ENCODE measurements around the gene ROBO1.

The ROBO1 gene

DNA sequence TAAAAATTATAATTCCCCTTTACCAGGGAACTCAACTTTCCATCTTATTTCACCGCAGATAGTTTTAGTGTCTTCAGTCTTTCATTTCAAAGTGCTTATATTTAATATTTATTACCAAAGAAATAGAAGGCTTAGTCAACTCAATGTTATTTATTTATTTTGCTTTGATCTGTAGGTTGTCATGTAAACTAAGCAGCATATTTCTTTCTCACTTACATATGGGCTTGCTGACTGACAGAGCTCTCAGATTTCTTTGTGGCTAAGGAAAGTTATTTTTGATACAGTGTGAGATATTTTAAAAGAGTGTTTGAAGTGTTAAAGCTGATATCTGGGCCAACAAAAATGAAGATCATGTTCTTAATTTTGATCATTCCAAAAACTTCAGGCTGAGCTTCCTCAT is 331.4 kb downstream of the ROBO1 start:
- DNase-seq: no peak

- DNase-seq: no peak
These were observed 340.7 kb downstream of the ROBO1 start for GRCh38 chr3:79427081-79427480.

GRCh38 chr3:79424811-79425210 is 343.0 kb downstream of the ROBO1 start:
- no peak for DNase-seq

DNA sequence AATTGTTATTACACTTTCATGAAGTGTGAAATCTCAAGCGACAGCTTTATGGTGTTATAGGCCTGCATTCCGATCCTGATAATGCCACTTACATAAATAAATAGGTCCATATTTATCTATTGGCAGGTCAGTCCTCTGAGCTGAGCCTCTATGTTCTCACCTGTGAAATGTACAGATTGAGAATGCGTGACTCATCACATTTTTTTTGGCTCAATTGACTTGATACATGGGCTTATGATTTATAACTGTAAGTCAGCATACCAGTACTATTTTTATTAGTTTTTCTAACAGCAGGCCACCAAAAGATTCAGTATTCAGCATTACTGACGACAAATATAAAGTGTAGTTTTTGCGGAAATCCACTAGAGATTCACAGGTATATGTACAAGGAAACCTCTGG is 344.4 kb downstream of the ROBO1 start:
- DNase-seq: no peak

DNA sequence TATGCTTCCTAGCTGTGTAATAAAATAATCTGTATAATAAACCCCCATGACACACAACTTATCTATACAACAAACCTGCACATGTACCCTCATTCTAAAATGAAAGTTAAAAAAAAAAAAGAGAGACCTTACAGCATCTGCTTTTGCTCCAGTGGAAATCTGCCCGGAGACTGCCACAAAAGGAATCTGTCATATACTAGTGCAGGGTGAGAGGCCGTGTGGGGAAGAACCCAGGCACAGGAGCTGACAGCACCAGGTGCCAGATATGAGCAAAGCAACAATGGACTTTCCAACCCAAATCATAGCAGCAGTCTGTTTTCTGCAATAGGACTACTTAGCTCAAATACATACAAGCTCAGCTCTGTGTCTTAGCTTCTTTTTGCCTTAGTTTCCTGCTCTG is 346.5 kb downstream of the ROBO1 start:
- DNase-seq: no peak

GRCh38 chr3:79418855-79419621 is 348.8 kb downstream of the ROBO1 start:
- DNase-seq: no peak

- DNase-seq: no peak
These were observed 352.4 kb downstream of the ROBO1 start for GRCh38 chr3:79415356-79415755.

DNA sequence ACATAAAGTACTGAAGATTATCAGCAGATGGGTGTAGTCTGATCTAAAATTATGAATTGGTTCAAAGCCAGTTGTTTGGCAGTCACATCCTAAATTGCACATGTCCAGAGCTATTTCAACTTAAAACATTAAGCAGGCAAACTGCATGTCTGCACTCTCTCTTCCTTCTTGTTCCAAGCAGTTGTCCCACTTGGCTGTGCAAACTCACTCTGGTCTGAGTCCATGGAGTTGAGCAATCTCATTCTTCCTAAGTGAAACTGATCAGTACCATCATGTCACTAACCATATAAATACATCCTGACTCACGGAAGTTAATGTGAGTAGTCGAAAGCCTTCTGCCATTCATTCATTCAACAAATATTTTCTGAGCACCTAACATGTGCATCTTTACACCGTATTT is 353.0 kb downstream of the ROBO1 start:
- no peak for DNase-seq

GRCh38 chr3:79414035-79414434 is 353.8 kb downstream of the ROBO1 start:
- DNase-seq: no peak

- no peak for DNase-seq
These were observed 355.3 kb downstream of the ROBO1 start for GRCh38 chr3:79412537-79412936.

DNA sequence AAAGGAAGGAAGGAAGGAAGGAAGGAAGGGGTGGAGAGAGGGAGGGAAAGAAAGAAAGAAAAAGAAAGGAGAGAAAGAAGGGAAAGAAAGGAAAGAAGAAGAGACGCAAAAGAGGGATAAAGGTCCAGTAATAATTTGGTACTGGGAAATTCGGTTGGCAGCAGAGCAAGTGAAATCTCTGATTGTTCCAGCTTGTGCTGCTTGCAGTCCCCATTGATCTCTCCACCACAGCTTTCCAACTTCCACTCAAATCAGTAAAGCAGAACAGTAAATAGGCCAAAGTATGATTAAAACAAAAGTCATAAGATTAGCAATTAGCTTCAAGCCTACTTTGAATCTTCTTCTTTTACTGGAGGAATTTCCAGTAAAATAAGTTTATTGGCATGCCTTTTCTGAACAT is 357.2 kb downstream of the ROBO1 start:
- no peak for DNase-seq

DNA sequence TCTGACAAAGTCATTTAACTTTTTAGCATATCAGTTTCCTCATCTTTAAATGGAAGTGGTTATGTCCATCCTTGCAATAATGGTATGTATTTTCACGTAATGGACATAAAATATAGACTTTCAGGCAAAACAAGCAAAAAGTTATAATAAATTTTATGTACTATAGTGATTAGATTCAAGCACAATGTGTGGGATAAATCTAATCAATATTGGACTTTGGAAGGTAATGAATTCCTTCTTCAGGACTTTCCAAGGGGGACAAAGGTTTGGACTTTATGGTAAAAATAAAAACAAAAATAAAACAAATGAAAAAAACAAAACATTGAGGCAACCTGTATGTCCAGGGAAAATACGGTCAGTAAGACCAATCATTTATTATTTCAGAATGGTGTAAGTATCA is 357.7 kb downstream of the ROBO1 start:
- DNase-seq: no peak

- no peak for DNase-seq
These were observed 361.6 kb downstream of the ROBO1 start for GRCh38 chr3:79406175-79406574.

- DNase-seq: no peak
These were observed 362.6 kb downstream of the ROBO1 start for GRCh38 chr3:79405183-79405582.

DNA sequence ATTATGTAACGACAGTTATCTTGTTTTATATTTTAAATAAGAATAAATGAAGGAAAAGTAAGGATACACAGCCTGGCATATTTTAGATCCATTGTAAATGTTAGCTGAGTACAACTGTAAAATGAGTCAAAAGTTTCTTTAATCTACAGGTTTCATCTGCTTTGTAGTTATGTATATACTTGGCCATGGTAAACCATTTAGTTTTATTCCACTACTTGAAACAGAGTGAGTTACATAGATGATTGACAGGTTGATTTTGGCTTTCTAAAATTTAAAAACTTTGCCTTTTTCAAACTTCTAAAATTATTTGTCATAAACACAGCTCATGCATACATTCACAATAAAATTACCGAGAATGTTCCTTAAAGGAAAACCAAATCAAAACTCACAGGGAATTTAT is 371.2 kb downstream of the ROBO1 start:
- no peak for DNase-seq

DNA sequence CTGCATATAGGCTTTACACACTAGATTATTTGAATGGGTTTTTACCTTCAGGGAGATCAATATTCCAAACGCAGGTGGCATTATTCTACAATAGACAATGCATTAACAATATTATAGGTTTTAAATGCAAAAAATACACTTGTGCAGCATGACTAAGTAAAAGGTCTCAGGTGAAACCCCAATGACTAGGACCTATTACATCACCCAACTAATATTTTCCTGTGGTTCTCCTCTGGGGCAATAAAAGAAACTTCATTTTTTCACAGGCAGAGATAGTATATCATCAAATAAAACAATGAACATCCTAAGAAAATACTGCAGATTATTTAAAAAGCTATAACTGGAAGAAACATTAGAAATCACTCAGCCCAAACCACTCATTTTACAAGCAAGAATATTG is 375.3 kb downstream of the ROBO1 start:
- no peak for DNase-seq

DNA sequence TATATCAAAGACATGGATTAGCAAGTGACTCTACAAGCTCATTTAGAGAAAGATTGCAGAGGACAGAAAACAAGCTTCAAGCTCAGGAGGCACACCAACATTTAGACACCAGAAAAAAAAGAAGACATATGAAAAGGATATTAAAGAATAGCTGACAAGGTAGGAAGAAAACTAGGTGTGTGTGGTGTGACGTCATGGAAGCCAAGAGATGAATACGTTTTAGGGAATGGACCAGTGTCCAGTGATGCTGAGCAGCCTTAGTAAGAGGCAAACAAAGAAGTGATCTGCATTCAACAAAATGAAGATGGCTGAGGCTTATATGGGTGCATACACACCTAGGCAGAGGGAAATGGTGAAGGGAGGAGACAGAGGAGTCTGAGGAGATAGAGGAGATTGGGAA is 377.4 kb downstream of the ROBO1 start:
- DNase-seq: no peak

DNA sequence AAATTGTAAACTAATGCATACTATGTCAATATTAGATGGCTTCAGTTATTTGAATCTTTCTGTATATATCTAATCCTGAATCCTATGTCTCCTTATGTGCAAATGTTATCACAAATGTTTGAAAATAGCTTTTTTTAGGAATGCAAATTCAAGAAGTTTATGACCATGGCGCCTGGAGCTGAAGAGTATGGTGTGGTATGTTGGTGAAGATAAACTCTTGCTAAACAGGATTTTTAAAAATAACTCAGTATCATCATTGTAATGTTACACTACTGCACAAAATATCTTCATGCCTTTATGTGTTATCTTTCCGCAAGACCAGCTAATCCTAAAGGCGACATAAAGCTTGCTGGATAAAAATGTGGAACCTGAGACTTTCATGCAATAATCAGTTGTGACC is 382.6 kb downstream of the ROBO1 start:
- DNase-seq: no peak

GRCh38 chr3:79383402-79384012 is 384.3 kb downstream of the ROBO1 start:
- no peak for DNase-seq

DNA sequence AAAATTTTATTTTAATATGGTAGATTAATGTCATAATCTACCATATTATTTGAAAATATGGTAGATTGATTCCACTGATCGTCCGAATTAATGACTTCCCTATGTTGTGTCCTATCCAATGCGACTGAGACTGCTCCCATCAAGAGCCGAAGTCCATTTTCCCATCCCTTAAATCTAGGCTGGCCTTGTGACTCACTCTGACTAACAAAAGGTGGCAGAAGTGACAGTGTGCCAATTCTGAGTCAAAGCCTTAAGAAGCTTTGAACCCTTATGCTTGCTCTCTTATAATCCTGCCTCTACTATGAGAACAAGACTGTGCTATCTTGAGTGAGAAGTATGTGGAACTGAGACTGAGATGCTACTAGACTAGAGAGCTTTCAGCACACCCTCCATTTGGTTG is 387.2 kb downstream of the ROBO1 start:
- no peak for DNase-seq

DNA sequence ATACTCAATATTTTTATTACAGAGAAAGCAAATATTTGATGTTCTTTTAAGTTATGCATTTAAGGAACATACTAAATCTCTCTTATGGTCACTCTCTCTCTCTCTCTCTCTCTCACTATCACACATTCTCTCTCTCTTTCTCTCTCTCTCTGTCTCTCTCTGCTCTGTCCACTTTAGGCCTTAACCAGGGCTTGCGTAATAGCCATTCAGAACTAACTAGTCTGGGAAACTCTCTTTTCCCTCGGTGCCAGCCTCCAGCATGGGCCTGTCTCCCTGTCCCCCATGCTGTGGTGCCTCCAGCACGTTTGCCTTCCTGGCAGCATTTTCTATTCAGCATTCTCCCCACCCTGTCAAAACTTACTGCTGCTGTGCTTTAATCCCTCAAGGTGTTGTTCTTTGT is 389.7 kb downstream of the ROBO1 start:
- DNase-seq: no peak

GRCh38 chr3:79369306-79369705 is 398.5 kb downstream of the ROBO1 start:
- no peak for DNase-seq

GRCh38 chr3:79368403-79368802 is 399.4 kb downstream of the ROBO1 start:
- DNase-seq: no peak

DNA sequence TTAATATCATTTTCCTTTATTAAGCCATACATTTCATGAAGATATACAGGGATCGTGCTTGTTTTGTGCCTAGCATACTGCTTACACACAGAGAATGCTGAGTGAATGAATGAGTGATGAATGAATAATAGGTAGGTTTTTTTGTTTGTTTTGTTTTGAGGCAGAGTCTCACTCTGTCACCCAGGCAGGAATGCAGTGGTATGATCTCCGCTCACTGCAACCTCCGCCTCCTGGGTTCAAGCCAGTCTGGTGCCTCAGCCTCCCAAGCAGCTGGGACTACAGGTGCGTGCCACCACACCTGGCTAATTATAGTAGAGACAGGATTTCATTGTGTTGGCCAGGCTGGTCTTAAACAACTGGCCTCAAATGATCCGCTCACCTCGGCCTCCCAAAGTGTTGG is 400.0 kb downstream of the ROBO1 start:
- no peak for DNase-seq

GRCh38 chr3:79367066-79367465 is 400.7 kb downstream of the ROBO1 start:
- no peak for DNase-seq
